Neural cell (in vitro differentiated cells): ENCODE data around the gene LCN10. TPM values are rescaled to one million over a fixed set of nuclear protein-coding genes. Genes with fewer than 3 reads are reported as not detected.

Source experiments
- H2AFZ ChIP-seq: fragments of 200-600, 300-800 bp; sonication (generic), shearing (Covaris generic); 2 replicates; pipeline ENCODE4 v1.6.0; 2014; ENCODE audit warnings: low read depth, mild to moderate bottlenecking, antibody characterized with exemption, low read length, moderate library complexity
- H3F3A ChIP-seq: fragments of 200-600 bp; shearing (Covaris generic); 2 replicates; pipeline ENCODE4 v1.6.1; 2016; ENCODE audit warnings: mild to moderate bottlenecking, moderate library complexity, mixed read lengths, antibody characterized with exemption, low read length; ENCODE audit not compliant: insufficient read depth, poor library complexity, severe bottlenecking
- H3K27ac ChIP-seq: fragments of 200-600, 300-800 bp; sonication (generic), shearing (Covaris generic); 2 replicates; pipeline ENCODE4 v1.5.1; 2014; ENCODE audit warnings: mild to moderate bottlenecking, low read length, moderate library complexity
- H3K27me3 ChIP-seq: fragments of 300-800, 200-600 bp; sonication (generic), shearing (Covaris generic); 2 replicates; pipeline ENCODE4 v1.6.0; 2014; ENCODE audit warnings: mild to moderate bottlenecking, low read depth, low read length, moderate library complexity; ENCODE audit not compliant: insufficient read depth
- H3K36me3 ChIP-seq: fragments of 300-800, 200-600 bp; sonication (generic), shearing (Covaris generic); 2 replicates; pipeline ENCODE4 v1.5.1; 2014; ENCODE audit warnings: mild to moderate bottlenecking, antibody characterized with exemption, low read length, moderate library complexity; ENCODE audit not compliant: insufficient read depth
- H3K4me2 ChIP-seq: fragments of 300-800, 200-600 bp; sonication (generic), shearing (Covaris generic); 2 replicates; pipeline ENCODE4 v1.6.0; 2014; ENCODE audit warnings: mild to moderate bottlenecking, low read length
- H3K4me3 ChIP-seq: fragments of 300-800, 200-600 bp; sonication (generic), shearing (Covaris generic); 2 replicates; pipeline ENCODE4 v1.5.1; 2014; ENCODE audit warnings: mild to moderate bottlenecking, low read length, moderate library complexity
- H3K79me2 ChIP-seq: fragments of 200-600 bp; shearing (Covaris generic); replicated peaks from 2 replicates; pipeline ENCODE4 v1.6.0; 2014; ENCODE audit warnings: mild to moderate bottlenecking, low read length, moderate library complexity; ENCODE audit not compliant: insufficient read depth
- H3K9ac ChIP-seq: fragments of 300-800, 200-600 bp; sonication (generic), shearing (Covaris generic); 2 replicates; pipeline ENCODE4 v1.6.1; 2016; ENCODE audit warnings: mild to moderate bottlenecking, low read length, mixed read lengths
- H3K9me2 ChIP-seq: fragments of 200-600 bp; shearing (Covaris generic); 2 replicates; pipeline ENCODE4 v1.6.1; 2016; ENCODE audit warnings: mild to moderate bottlenecking, low read length, mixed read lengths; ENCODE audit not compliant: insufficient read depth
- H3K9me3 ChIP-seq: fragments of 200-600, 300-800 bp; sonication (generic), shearing (Covaris generic); 2 replicates; pipeline ENCODE4 v1.6.1; 2016; ENCODE audit warnings: mild to moderate bottlenecking, mixed run types, low read length, moderate library complexity, mixed read lengths
- H4K20me1 ChIP-seq: fragments of 200-600 bp; shearing (Covaris generic); 2 replicates; pipeline ENCODE4 v1.6.1; 2016; ENCODE audit warnings: mild to moderate bottlenecking, mixed run types; ENCODE audit not compliant: insufficient read depth
- CTCF ChIP-seq: fragments of 450-650 bp; IDR thresholded peaks from 2 replicates; pipeline ENCODE4 v1.5.1; 2014; ENCODE audit warnings: antibody characterized with exemption, mild to moderate bottlenecking, moderate library complexity; ENCODE audit not compliant: poor library complexity, severe bottlenecking
- EP300 ChIP-seq: fragments of 450-650 bp; conservative IDR thresholded peaks from 2 replicates; pipeline ENCODE4 v1.6.1; 2014; ENCODE audit warnings: antibody characterized with exemption, mild to moderate bottlenecking, moderate library complexity; ENCODE audit not compliant: poor library complexity, severe bottlenecking
- EZH2 ChIP-seq: fragments of 200-600, 300-800 bp; shearing (Covaris generic), sonication (generic); IDR thresholded peaks from 2 replicates; pipeline ENCODE4 v1.6.1; 2014; ENCODE audit warnings: antibody characterized with exemption, low read length, borderline replicate concordance, mild to moderate bottlenecking; ENCODE audit not compliant: insufficient read depth, poor library complexity, severe bottlenecking
- MXI1 ChIP-seq: fragments of 450-650 bp; conservative IDR thresholded peaks from 2 replicates; pipeline ENCODE4 v1.6.1; 2014; ENCODE audit warnings: antibody characterized with exemption, mild to moderate bottlenecking; ENCODE audit not compliant: poor library complexity, severe bottlenecking
- POLR2AphosphoS5 ChIP-seq: IDR thresholded peaks from 2 replicates; pipeline ENCODE4 v1.6.1; 2012
- RAD21 ChIP-seq: fragments of 450-650 bp; conservative IDR thresholded peaks from 2 replicates; pipeline ENCODE4 v1.6.1; 2014; ENCODE audit warnings: antibody characterized with exemption, mild to moderate bottlenecking, moderate library complexity
- SMC3 ChIP-seq: fragments of 450-650 bp; conservative IDR thresholded peaks from 2 replicates; pipeline ENCODE4 v1.6.1; 2014; ENCODE audit warnings: antibody characterized with exemption, mild to moderate bottlenecking, moderate library complexity; ENCODE audit not compliant: poor library complexity
- TAF1 ChIP-seq: IDR thresholded peaks from 2 replicates; pipeline ENCODE4 v1.6.1; 2012; ENCODE audit warnings: low read depth
- polyA plus RNA-seq: library from polyadenylated mRNA; depleted of rRNA; stranded (reverse); fragments of >200 nt; gene quantifications from 2 replicates; pipeline ENCODE4 v1.2.3, GENCODE V29; 2014
- TF ChIP-seq, protein P1 (sequence below): IDR thresholded peaks from 2 replicates; pipeline ENCODE4 v1.6.1; 2012; ENCODE audit warnings: borderline replicate concordance

LCN10 gene
- polyA plus RNA-seq, 1 donor from 2014 or later = not detected

DNA sequence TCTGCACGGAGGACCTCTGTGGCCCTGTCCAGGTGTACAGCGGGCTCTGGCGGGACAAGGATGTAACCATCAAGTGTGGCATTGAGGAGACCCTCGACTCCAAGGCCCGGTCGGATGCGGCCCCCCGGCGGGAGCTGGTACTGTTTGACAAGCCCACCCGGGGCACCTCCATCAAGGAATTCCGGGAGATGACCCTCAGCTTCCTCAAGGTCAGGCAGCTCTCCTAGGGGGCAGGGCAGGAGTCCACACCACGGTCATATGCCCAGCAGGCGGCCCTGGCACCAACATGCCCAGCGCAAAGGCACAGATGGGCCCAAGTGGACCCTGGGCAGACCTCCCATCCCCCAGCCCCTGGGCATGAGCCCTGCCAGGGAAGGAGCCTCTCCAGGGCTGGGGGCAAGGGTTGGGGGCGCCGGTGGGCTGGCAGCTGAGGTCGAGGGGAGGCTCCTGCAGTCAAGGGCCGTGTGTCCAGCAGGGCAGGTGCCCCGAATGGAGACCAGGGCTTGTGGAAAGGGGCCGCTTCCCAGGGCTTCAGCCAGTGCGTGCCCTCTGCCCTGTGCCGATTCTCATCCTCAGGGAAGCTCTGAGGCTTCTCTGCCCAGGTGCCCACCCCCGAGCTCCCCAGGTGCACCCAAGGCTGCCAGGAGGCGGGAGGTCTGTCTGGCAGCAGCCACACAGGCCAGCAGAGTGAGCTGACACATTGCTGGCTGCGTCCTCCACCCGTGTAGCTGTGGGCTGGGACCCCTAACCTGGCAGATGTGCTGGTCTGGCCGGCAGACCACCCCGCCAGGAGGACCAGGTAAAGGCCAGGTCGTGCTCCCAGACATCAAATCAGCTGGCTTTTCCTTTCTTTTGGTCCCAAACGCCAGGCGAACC, 20.4 kb downstream of the LCN10 start:
- peaks cover 21% of the 10 kb centered on the region for H3K79me2 ChIP-seq
- no peak overlapping the region for H3K4me3 ChIP-seq
- no peaks in the 10 kb centered on the region for H3K27me3 ChIP-seq
- no peaks in the 10 kb centered on the region for H3F3A ChIP-seq
- no peak overlapping the region for H2AFZ ChIP-seq
- peaks cover 10% of the 10 kb centered on the region for H4K20me1 ChIP-seq
- TF ChIP-seq CTCF = no peak
- TF ChIP-seq EP300 = no peak
- TF ChIP-seq POLR2AphosphoS5 = no peak
- TF ChIP-seq TAF1 = no peak
- TF ChIP-seq, protein P1, sequence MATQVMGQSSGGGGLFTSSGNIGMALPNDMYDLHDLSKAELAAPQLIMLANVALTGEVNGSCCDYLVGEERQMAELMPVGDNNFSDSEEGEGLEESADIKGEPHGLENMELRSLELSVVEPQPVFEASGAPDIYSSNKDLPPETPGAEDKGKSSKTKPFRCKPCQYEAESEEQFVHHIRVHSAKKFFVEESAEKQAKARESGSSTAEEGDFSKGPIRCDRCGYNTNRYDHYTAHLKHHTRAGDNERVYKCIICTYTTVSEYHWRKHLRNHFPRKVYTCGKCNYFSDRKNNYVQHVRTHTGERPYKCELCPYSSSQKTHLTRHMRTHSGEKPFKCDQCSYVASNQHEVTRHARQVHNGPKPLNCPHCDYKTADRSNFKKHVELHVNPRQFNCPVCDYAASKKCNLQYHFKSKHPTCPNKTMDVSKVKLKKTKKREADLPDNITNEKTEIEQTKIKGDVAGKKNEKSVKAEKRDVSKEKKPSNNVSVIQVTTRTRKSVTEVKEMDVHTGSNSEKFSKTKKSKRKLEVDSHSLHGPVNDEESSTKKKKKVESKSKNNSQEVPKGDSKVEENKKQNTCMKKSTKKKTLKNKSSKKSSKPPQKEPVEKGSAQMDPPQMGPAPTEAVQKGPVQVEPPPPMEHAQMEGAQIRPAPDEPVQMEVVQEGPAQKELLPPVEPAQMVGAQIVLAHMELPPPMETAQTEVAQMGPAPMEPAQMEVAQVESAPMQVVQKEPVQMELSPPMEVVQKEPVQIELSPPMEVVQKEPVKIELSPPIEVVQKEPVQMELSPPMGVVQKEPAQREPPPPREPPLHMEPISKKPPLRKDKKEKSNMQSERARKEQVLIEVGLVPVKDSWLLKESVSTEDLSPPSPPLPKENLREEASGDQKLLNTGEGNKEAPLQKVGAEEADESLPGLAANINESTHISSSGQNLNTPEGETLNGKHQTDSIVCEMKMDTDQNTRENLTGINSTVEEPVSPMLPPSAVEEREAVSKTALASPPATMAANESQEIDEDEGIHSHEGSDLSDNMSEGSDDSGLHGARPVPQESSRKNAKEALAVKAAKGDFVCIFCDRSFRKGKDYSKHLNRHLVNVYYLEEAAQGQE = no peak
- TF ChIP-seq MXI1 = no peak
- no peak for TF ChIP-seq RAD21
- TF ChIP-seq EZH2 = no peak
- TF ChIP-seq SMC3 = no peak
- H3K9ac ChIP-seq = no peak overlapping the region
- H3K9me2 ChIP-seq = no peaks in the 10 kb centered on the region
- no peaks in the 10 kb centered on the region for H3K36me3 ChIP-seq
- no peak overlapping the region for H3K27ac ChIP-seq
- no peak overlapping the region for H3K4me2 ChIP-seq
- no peaks in the 10 kb centered on the region for H3K9me3 ChIP-seq

GRCh38 chr9:136721339-136722092, 21.2 kb downstream of the LCN10 start:
- H3F3A ChIP-seq = no peaks in the 10 kb centered on the region
- H3K9me3 ChIP-seq = no peaks in the 10 kb centered on the region
- H3K27me3 ChIP-seq = no peaks in the 10 kb centered on the region
- H3K4me2 ChIP-seq = no peak overlapping the region
- no peak overlapping the region for H2AFZ ChIP-seq
- TF ChIP-seq EZH2 (no peak), RAD21 (no peak), CTCF (no peak), MXI1 (no peak), EP300 (no peak), TAF1 (no peak), SMC3 (no peak), POLR2AphosphoS5 (no peak)
- TF ChIP-seq, protein P1 = no peak
- H3K9me2 ChIP-seq = no peaks in the 10 kb centered on the region
- H3K4me3 ChIP-seq = no peak overlapping the region
- no peak overlapping the region for H3K9ac ChIP-seq
- H3K27ac ChIP-seq = no peak overlapping the region
- H3K79me2 ChIP-seq = peaks cover 16% of the 10 kb centered on the region
- no peaks in the 10 kb centered on the region for H3K36me3 ChIP-seq
- peaks cover 5% of the 10 kb centered on the region for H4K20me1 ChIP-seq
